ENCODE measurements around the gene OSBPL7. TPM values are rescaled to one million over a fixed set of nuclear protein-coding genes. Genes with fewer than 3 reads are reported as not detected.

OSBPL7 gene
- polyA plus RNA-seq, 12 donors: 6.9 to 18.8 (median 13.6) TPM; not detected in 1

DNA sequence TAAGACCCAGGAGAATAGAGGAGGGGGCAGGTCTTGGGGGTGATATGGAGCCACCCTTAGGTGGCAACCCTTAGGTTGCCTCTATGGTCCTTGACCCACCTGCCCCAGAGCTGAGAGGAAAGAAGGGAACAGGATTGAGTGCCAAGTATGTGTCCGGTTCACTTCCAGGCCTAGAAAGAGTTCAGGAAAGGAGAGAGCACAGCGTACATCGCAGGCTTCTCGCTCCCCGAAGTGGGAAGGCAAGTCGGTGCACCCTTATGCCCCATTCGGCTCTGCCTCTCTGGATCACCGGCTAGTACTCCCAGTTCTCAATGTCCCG lies 28.7 kb upstream of the OSBPL7 start:
- DNase-seq: no peak

- no peak for DNase-seq
These were observed 26.6 kb upstream of the OSBPL7 start for GRCh38 chr17:47848198-47848513.

DNA sequence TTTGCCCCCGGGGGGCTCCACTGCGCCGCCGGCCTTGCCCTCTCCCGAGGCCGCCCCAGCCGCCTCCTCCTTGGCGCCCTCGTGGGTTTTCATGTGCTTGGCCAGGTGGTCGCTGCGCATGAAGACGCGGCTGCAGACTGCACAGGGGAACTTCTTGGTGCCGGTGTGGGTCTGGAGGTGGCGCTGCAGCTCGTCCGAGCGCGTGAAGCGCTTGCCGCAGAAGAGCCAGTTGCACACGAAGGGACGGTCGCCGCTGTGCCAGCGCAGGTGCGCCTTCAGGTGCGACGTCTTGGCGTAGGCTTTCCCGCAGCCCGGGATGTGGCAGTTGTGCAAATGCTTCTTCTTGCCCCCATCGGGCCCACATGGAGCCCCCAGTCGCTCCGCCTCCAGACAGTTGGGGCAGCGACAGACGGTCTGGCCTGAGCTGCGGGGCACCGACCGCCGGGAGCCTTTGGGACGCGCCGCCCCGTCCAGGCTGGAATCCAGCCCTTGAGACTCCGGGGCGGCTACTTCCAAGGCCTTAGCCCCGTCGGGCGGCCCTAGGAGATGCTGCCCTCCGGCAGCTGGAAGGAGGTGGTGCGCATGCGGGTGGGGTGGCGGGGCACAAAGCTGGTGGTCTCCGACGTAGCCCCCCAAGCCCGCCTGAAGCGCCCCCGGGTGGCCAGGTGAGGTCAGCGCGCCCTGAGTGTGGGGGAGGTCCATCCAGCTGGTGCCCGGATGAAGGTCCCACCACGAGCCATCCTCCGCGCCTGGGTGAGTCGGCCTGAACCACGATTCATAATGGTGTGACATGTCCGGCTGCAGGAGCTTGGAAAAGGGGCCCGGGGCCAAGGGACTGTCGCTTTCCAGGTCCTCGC lies 26.0 kb upstream of the OSBPL7 start:
- DNase-seq: no peak

GRCh38 chr17:47846716-47847340 lies 25.2 kb upstream of the OSBPL7 start:
- DNase-seq: no peak

- DNase-seq: no peak
These were observed 24.1 kb upstream of the OSBPL7 start for GRCh38 chr17:47845716-47846075.

- DNase-seq: no peak
These were observed 23.5 kb upstream of the OSBPL7 start for GRCh38 chr17:47844814-47845715.

DNA sequence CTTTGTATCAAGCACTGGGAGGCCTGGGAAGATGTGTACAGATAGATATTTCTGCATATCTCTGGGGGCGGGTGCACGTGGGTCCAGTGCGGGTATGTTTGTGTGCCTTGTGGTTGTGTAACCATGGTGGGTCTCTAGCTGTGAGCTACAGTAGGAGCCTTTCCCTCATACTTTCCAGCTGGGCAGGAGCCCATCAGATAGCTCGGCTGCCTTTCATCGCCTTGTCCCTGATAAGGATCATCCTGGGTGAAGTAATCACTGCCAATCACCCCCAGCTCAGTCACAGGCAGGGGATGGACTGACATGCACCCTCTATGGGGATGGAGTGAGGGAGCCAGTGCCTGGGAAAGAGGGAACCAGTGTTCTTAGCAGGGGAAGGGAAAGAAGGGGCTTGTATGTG lies 22.6 kb upstream of the OSBPL7 start:
- no peak for DNase-seq

- no peak for DNase-seq
These were observed 21.8 kb upstream of the OSBPL7 start for GRCh38 chr17:47843391-47843730.

DNA sequence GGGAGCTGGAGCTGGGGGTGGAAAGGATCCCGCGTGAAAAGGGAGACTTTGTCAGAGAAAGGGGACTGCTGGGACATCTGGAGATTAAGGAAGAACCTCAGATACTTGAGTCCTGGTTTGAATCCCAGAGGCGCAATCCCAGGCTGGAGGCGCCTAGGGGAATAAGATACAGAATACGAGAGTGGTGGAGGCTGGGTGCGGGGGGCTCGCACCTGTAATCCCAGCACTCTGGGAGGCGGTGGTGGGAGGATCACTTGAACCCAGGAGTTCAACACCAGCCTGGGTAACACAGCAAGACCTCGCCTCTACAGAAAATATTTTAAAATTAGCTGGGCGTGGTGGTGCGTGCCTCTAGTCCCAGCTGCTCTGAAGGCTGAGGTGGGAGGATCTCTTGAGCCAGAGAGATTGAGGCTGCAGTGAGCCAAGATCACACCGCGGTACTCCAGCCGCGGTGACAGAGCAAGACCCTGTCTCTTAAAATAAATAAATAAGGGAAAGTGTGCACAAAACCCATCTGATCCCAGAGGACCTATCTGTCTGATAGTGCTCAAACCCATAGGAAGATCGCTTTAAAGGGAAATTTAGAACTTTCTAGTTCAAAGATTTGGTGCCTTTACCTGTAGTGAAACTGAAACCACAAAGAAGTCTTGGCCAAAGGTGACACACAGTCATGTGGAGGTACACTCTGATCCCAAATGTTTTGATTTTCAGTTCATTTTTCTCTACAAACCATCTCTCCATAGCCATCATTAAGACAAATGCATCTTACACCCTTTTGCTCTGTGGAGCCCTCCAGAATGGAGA lies 20.1 kb upstream of the OSBPL7 start:
- DNase-seq: no peak

- DNase-seq: peak; percentile 92
These were observed 19.3 kb upstream of the OSBPL7 start, which contains the start of gene SCRN2 for GRCh38 chr17:47840742-47841487. Gene SCRN2 (minus strand): TSS chr17:47841273. CDS start chr17:47840843, 430 bp downstream.

- no peak for DNase-seq
These were observed 18.6 kb upstream of the OSBPL7 start for GRCh38 chr17:47840001-47840741.

DNA sequence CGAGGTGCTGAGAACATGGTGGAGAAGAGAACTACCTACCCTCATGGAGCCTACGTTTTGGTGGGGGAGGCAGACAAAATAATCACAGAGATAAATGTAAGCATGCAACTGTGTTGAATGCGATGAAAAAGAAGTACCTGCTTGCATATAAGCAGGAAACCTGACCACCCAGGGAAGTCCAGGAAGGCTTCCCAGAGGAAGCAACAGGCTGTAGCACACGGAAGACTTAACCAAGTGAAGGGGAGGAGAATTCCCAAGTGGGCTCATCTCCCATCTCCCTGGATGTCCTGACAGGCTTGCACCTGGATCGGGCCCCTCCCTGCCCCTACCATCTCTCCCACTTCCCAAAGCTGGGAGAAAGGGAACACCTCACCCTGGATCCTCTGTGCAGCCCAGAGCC lies 17.5 kb upstream of the OSBPL7 start:
- DNase-seq: no peak

- no peak for DNase-seq
These were observed 17.0 kb upstream of the OSBPL7 start for GRCh38 chr17:47838636-47839035.

DNA sequence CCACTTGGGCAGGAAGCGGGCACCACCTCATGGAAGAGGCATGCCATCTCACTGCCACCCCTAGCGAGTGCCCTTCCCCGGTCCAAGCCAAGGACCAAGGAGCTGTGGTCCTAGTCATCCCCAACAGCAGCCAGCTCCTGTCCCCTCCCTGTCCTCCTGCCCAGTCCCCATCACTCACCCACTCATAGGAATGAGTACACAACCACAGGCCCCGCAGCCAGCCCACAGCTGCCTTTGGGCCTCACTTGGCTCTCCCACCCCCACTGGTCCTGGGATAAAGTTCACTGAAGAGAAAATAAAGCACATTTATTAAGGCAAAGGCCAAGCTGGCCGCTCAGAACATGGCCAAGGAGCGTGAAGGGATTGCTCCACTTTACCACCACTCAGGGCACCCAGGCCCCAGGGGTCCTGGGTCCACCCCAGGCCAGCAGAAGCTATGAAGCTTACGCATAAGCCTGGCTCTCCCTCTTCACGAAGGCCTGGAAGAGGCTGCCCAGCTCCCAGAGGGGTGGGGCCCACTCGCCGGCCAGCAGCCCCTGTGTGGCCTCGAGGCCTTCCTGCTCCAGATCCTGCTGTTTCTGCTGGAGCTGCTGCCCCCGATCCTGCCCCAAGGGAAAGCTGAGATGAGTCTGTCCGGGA lies 15.9 kb upstream of the OSBPL7 start:
- DNase-seq: no peak

DNA sequence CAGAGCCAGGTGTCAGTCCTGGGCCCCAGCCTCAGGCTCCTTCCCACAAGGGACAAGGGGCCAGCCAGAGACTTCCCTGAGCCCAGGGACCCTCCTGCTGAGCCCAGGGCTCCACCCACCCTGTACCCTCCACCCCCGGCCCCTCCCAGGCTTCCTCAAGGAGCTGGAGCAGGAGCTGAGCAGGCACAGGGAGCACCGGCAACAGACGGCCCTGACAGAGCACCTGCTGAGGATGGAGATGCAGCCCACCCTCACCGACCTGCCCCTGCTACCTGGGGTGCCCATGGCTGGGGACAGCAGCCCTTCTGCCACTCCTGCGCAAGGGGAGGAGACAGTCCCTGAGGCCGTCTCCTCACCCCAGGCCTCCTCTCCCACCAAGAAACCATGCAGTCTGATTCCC lies 15.0 kb upstream of the OSBPL7 start:
- DNase-seq: no peak

DNA sequence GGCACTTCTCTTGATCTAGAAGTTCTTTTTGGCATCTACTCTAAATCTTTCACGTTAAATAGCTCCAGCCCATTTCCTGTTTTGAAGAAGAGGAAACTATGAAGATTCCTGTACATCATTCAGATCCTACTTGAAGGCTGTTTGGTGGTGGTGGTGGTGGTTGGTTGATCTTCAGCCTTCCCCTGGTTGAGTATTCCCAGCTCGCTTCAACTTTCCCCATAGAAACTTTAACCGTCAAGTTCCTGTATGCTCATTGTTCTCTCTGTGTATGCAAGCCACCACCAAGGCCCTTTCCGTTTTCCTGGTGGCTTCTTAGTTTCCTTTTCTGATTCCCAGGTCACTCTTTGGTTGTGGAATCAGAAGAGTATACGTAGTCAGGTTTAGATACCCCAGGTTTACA lies 13.2 kb upstream of the OSBPL7 start:
- no peak for DNase-seq

DNA sequence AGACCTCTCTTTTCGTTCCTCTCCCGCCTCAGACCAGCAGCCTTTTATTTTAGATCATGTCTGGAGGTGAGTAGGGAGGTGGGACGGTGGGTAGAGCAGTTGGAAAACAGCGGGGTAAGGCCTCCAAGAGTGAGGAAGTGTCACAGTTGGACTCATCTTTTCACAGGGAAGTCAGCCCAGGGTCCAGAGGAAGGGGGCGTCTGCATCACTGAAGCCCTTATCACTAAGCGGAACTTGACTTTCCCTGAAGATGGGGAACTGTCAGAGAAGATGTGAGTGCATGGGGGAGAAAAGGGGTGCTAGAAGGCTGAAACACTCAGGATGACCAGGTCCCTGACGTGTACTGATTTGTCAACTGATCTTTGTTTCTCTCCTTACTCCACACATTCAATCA lies 10.3 kb upstream of the OSBPL7 start:
- DNase-seq: no peak

DNA sequence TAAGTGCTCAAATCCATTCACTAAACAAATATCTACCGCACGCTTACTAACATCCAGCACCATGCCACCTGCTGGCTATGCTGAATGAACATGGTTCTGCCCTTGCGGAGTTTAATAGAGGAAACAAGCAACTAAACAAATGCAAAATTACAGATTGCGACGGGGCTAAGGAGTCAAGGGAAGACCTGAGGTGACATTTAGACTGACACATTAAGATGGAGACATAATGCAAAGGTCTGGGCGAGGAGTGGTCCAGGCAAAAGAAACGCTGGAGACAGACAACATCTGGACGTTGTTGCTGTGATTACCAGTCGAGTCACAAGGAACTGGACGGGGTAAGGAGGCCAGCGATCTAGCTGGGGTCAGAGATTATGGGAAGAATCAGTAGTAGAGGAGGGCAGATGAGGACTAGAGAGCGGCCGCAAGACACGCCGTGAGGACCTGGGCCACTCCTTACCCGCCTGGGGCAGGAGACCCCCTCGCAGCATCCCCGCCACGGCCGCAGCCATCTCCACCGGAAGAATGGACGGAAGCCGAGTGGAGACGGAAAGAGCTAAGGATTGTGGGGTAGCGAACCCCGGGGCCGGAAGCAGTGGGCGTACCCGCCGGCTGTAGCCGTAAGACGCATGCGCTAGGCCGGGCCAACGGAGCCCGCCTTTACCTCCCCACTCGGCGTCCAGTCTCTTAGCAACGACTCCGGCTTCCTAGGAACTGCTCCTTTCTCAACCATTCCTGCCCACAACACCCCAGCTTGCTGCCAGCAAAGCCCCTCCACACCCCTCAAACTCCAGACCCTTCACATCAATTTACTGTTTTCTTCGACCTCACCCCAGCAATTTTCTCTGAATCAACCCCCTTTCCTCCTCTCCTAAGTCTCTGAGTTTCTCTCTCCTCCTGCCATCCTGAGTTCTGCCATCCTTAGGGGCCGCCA lies 9.7 kb upstream of the OSBPL7 start, which contains the start of the genes LRRC46 and MRPL10:
LRRC46 (plus strand) TSS at position 668 of the 931 bp plus-strand sequence. CDS start 320 bp downstream, outside the sequence.
MRPL10 (minus strand) TSS at position 539 of the 931 bp plus-strand sequence; CDS start at position 509, 30 bp downstream.
- DNase-seq: peak; percentile 96

Data from muscle of arm (tissue), 12 donors.